Measurements from ENCODE around the gene PTGIS.

DNA sequence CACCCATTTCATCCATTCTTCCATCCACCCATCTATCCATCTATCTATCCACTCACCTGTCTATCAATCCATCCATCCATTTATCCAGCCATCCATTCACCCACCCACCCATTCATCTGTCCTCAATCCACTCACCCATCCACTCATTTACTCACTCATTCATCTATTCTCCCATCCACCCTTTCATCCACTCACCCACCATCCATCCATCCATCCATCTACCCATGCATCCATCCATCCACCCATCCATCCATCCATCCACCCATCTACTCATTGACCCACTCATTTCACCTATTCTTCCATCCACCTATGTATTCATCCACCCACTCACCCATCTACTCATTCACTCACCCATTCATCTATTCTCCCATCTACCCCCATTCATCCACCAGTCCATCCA, 24.2 kb upstream of the PTGIS start:
- TF ChIP-seq, protein P1, sequence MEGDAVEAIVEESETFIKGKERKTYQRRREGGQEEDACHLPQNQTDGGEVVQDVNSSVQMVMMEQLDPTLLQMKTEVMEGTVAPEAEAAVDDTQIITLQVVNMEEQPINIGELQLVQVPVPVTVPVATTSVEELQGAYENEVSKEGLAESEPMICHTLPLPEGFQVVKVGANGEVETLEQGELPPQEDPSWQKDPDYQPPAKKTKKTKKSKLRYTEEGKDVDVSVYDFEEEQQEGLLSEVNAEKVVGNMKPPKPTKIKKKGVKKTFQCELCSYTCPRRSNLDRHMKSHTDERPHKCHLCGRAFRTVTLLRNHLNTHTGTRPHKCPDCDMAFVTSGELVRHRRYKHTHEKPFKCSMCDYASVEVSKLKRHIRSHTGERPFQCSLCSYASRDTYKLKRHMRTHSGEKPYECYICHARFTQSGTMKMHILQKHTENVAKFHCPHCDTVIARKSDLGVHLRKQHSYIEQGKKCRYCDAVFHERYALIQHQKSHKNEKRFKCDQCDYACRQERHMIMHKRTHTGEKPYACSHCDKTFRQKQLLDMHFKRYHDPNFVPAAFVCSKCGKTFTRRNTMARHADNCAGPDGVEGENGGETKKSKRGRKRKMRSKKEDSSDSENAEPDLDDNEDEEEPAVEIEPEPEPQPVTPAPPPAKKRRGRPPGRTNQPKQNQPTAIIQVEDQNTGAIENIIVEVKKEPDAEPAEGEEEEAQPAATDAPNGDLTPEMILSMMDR (IDR thresholded peaks at IDR 0.05) = no peak
- TF ChIP-seq EZH2 (IDR thresholded peaks at IDR 0.05) (no peak), EZH2phosphoT487 (IDR thresholded peaks at IDR 0.05) (no peak)
